Kidney epithelial cell (primary cell): ENCODE measurements around the gene TMEM9. TPM values are rescaled to one million over a fixed set of nuclear protein-coding genes. Genes with fewer than 3 reads are reported as not detected.

Experiments used
- DNase-seq: peaks from one replicate; pipeline ENCODE4 v3.0.0-alpha.2; 2010; ENCODE audit warnings: low read depth
- H3K27me3 ChIP-seq: 2 replicates; pipeline ENCODE4 v1.6.0; 2011; ENCODE audit warnings: low read length; ENCODE audit not compliant: control insufficient read depth, insufficient read depth
- H3K36me3 ChIP-seq: 2 replicates; pipeline ENCODE4 v1.5.1; 2011; ENCODE audit warnings: low read length; ENCODE audit not compliant: control insufficient read depth, insufficient read depth
- H3K4me3 ChIP-seq: 2 replicates; pipeline ENCODE4 v1.5.1; 2011; ENCODE audit warnings: low read depth, mild to moderate bottlenecking, control low read depth, low read length
- CTCF ChIP-seq: IDR thresholded peaks from 2 replicates; pipeline ENCODE4 v1.5.1; 2011; ENCODE audit warnings: mild to moderate bottlenecking, moderate library complexity, low read length, control low read depth, inconsistent platforms; ENCODE audit not compliant: insufficient read depth, poor library complexity, severe bottlenecking
- total RNA-seq: library from RNA; depleted of rRNA; stranded (reverse); fragments of >200 nt; gene quantifications from 2 replicates; pipeline ENCODE4 v1.2.3, GENCODE V29; 2015

The TMEM9 gene
- total RNA-seq, 1 donor from 2014 or later: 103 TPM

- no peak overlapping the region for H3K4me3 ChIP-seq
- H3K36me3 ChIP-seq: no peaks in the 10 kb centered on the region
- H3K27me3 ChIP-seq: peaks cover 4% of the 10 kb centered on the region
- DNase-seq: no peak
- TF ChIP-seq CTCF: no peak
These were observed 25.9 kb upstream of the TMEM9 start for GRCh38 chr1:201180141-201180540.

DNA sequence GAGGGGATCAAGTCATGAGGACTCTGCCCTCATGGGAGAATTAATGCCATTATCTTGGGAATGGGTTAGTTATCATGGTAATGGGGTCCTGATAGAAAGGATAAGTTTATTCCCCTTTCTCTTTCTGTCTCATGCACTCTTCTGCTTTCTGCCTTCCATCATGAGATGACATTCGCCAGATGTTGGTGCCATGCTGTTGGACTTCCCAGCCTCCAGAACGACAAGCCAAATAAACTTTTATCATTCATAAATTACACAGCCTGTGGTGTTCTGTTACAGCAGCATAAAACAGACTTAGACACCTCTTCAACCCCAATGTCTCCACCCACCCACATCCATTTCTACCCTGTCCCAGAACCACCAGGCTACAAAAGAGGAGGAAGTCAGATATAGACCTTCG, 24.4 kb upstream of the TMEM9 start:
- TF ChIP-seq CTCF: no peak
- H3K4me3 ChIP-seq: no peak overlapping the region
- no peaks in the 10 kb centered on the region for H3K36me3 ChIP-seq
- DNase-seq: no peak
- peaks cover 4% of the 10 kb centered on the region for H3K27me3 ChIP-seq

- Histone ChIP-seq H3K4me3 (no peak overlapping the region), H3K36me3 (no peaks in the 10 kb centered on the region), H3K27me3 (peaks cover 4% of the 10 kb centered on the region)
- DNase-seq: no peak
- no peak for TF ChIP-seq CTCF
These were observed 22.7 kb upstream of the TMEM9 start for GRCh38 chr1:201176940-201177339.

GRCh38 chr1:201175820-201176500, 21.7 kb upstream of the TMEM9 start:
- Histone ChIP-seq H3K27me3 (no peaks in the 10 kb centered on the region), H3K4me3 (no peak overlapping the region), H3K36me3 (no peaks in the 10 kb centered on the region)
- no peak for DNase-seq
- TF ChIP-seq CTCF: no peak

DNA sequence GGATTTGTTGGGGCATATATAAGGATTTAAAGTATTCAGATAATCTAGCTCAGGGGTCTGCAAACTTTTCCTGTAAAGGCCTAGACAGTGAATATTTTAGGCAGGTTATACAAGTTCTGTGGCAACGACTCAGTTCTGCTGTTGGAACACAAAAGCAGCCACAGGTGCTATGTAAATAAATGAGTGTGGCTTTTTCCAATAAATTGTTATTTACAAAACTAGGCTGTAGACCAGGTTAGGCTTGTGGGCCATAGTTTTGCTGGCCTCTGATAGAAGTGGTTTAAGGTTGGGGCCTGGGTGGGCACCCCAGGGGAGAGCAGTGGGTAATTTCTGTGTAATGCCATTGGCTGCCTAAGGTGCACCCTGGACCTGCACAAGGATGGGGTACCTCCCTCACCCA, 19.5 kb upstream of the TMEM9 start:
- Histone ChIP-seq H3K36me3 (no peaks in the 10 kb centered on the region), H3K27me3 (no peaks in the 10 kb centered on the region), H3K4me3 (no peak overlapping the region)
- no peak for TF ChIP-seq CTCF
- no peak for DNase-seq

- Histone ChIP-seq H3K4me3 (no peak overlapping the region), H3K36me3 (no peaks in the 10 kb centered on the region), H3K27me3 (no peaks in the 10 kb centered on the region)
- no peak for DNase-seq
- TF ChIP-seq CTCF: no peak
These were observed 18.8 kb upstream of the TMEM9 start for GRCh38 chr1:201172999-201173610.
